MCF 10A (cell line): Measurements from ENCODE around the gene HSD3B7. TPM values are rescaled to one million over a fixed set of nuclear protein-coding genes. Genes with fewer than 3 reads are reported as not detected.
A peak's percentile ranks its signal among the peaks of the same experiment; 100 is the strongest.

Experiments used
- BruUV-seq: library from RNA; stranded (reverse); fragments of 400-500 nt; replicated peaks from 2 replicates; lab custom pipeline; 2021; lab: Mats Ljungman, UMichigan
- CTCF ChIA-PET: fragments of 300-600 bp; sonication (Branson Sonifier 250); formaldehyde crosslinking; extraction: SDS; loops from one replicate; lab custom pipeline; 2021; ENCODE audit warnings: antibody characterized with exemption, inconsistent platforms; lab: Yijun Ruan, JAX
- POLR2A ChIA-PET: fragments of 300-600, 350-650 bp; sonication (Branson Sonifier 250); formaldehyde crosslinking; extraction: SDS; loops from one replicate; lab custom pipeline; 2020; ENCODE audit warnings: antibody characterized with exemption, inconsistent platforms; lab: Yijun Ruan, JAX
- DNase-seq: peaks from one replicate; pipeline ENCODE4 v3.0.0-alpha.2; 2018; ENCODE audit not compliant: unreplicated experiment
- H3K27ac Mint-ChIP-seq: one replicate; pipeline ENCODE4 v1.8.0; 2022; ENCODE audit warnings: mild to moderate bottlenecking, low read depth, mixed read lengths; ENCODE audit not compliant: unreplicated experiment
- H3K27me3 Mint-ChIP-seq: one replicate; pipeline ENCODE4 v1.8.0; 2022; ENCODE audit warnings: mixed read lengths; ENCODE audit not compliant: insufficient read depth, unreplicated experiment
- H3K36me3 Mint-ChIP-seq: one replicate; pipeline ENCODE4 v1.8.0; 2022; ENCODE audit warnings: mild to moderate bottlenecking, moderate library complexity, mixed read lengths; ENCODE audit not compliant: insufficient read depth, unreplicated experiment
- H3K4me1 Mint-ChIP-seq: one replicate; pipeline ENCODE4 v1.8.0; 2022; ENCODE audit warnings: mixed read lengths; ENCODE audit not compliant: insufficient read depth, unreplicated experiment
- H3K4me3 Mint-ChIP-seq: one replicate; pipeline ENCODE4 v1.8.0; 2022; ENCODE audit warnings: mild to moderate bottlenecking, moderate library complexity, mixed read lengths; ENCODE audit not compliant: unreplicated experiment
- H3K9me3 Mint-ChIP-seq: one replicate; pipeline ENCODE4 v1.8.0; 2022; ENCODE audit warnings: mixed read lengths; ENCODE audit not compliant: unreplicated experiment
- CTCF ChIP-seq: fragments of 200-600 bp; IDR thresholded peaks from one replicate; pipeline ENCODE4 v1.8.0; 2022; ENCODE audit warnings: antibody characterized with exemption, mild to moderate bottlenecking; ENCODE audit not compliant: unreplicated experiment
- intact Hi-C: fragments of 100-400 bp; cut with micrococcal nuclease; formaldehyde crosslinking; loops from 2 replicates; pipeline ENCODE4 v1.14.1; 2022
- total RNA-seq: library from RNA; stranded (reverse); gene quantifications from 2 replicates; pipeline ENCODE4 v1.2.3, GENCODE V29; 2022

HSD3B7 gene
- total RNA-seq, 1 experiment from 2014 or later, result 5.0 TPM

GRCh38 chr16:31031276-31031675 is 46.3 kb downstream of the HSD3B7 start:
- ChIA-PET POLR2A (interaction anchor here (4.4 kb wide), 1 partner anchor 42 kb away, joined by 52 read pairs; the partner anchor contains the start of genes ZNF646 and ZNF668), CTCF (interaction anchor here (0.7 kb wide), 1 partner anchor 45 kb away, joined by 3 read pairs; no protein-coding TSS in a partner anchor)
- BruUV-seq, result no TSS peak
- DNase-seq, result no peak
- no peak for TF ChIP-seq CTCF
- peaks cover 37% of the 10 kb centered on the region for H3K36me3 Mint-ChIP-seq
- intact Hi-C loops, result loop anchor here (5.0 kb wide), 3 partner anchors 34 to 421 kb away; no protein-coding TSS in a partner anchor
- H3K27ac Mint-ChIP-seq, result no peak overlapping the region
- no peaks in the 10 kb centered on the region for H3K27me3 Mint-ChIP-seq
- no peaks in the 10 kb centered on the region for H3K9me3 Mint-ChIP-seq
- no peak overlapping the region for H3K4me3 Mint-ChIP-seq
- no peaks in the 10 kb centered on the region for H3K4me1 Mint-ChIP-seq

- H3K27me3 Mint-ChIP-seq, result no peaks in the 10 kb centered on the region
- ChIA-PET POLR2A (interaction anchor here (0.6 to 4.4 kb wide), 18 partner anchors 10 to 421 kb away, joined by 3 to 52 read pairs (median 5); partner anchors contain the start of genes HSD3B7, KAT8, VKORC1 and ZNF646), CTCF (interaction anchor here (0.6 to 0.9 kb wide), 3 partner anchors 13 to 109 kb away, joined by 3 read pairs; no protein-coding TSS in a partner anchor)
- intact Hi-C loops, result loop anchor here (1.0 to 5.0 kb wide), 5 partner anchors 19 to 419 kb away; no protein-coding TSS in a partner anchor
- no peaks in the 10 kb centered on the region for H3K4me1 Mint-ChIP-seq
- H3K27ac Mint-ChIP-seq, result peak within 1 kb of the TSS; percentile 84
- TF ChIP-seq CTCF, result no peak
- DNase-seq, result peak; percentile 96
- peaks cover 40% of the 10 kb centered on the region for H3K36me3 Mint-ChIP-seq
- BruUV-seq, result no TSS peak
- H3K9me3 Mint-ChIP-seq, result no peaks in the 10 kb centered on the region
- H3K4me3 Mint-ChIP-seq, result peak within 1 kb of the TSS; percentile 91
These were observed 48.0 kb downstream of the HSD3B7 start, which contains the start of gene STX4 for GRCh38 chr16:31032736-31033708. TSS of gene STX4 (plus strand) at chr16:31033558. CDS start at chr16:31033806, 248 bp downstream.

- ChIA-PET CTCF (interaction anchor here (0.6 to 0.9 kb wide), 3 partner anchors 12 to 108 kb away, joined by 3 read pairs; no protein-coding TSS in a partner anchor), POLR2A (interaction anchor here (0.6 to 4.4 kb wide), 20 partner anchors 11 to 420 kb away, joined by 3 to 52 read pairs (median 4); partner anchors contain the start of genes HSD3B7, KAT8, VKORC1 and ZNF646)
- no peak for TF ChIP-seq CTCF
- no peaks in the 10 kb centered on the region for H3K27me3 Mint-ChIP-seq
- no peaks in the 10 kb centered on the region for H3K4me1 Mint-ChIP-seq
- no peaks in the 10 kb centered on the region for H3K9me3 Mint-ChIP-seq
- H3K36me3 Mint-ChIP-seq, result peaks cover 46% of the 10 kb centered on the region
- BruUV-seq, result TSS peak; percentile 63
- peak; percentile 87 for DNase-seq
- peak overlapping the region; percentile 91 for H3K4me3 Mint-ChIP-seq
- H3K27ac Mint-ChIP-seq, result peak overlapping the region; percentile 84
- intact Hi-C loops, result loop anchor here (1.0 to 5.0 kb wide), 5 partner anchors 18 to 418 kb away; no protein-coding TSS in a partner anchor
These were observed 48.9 kb downstream of the HSD3B7 start for GRCh38 chr16:31033709-31034492.
